ENCODE measurements around the gene POU4F3.
"Not testable (repeated sequence)": the region's sequence is repeated elsewhere in the genome, so short reads cannot be mapped to it uniquely, and the experiment has no call there.

POU4F3 gene

GRCh38 chr5:146338774-146339714, at the start of gene POU4F3:
Gene POU4F3 (plus strand): TSS chr5:146338839. CDS start chr5:146339113, 274 bp downstream.
- H3K4me3 ChIP-seq (ENCODE audit: low read depth, low read length): no peak within 1 kb of the TSS
- no peak for DNase-seq (ENCODE audit: low read depth)

GRCh38 chr5:146290318-146290717, 48.3 kb upstream of the POU4F3 start:
- H3K4me3 ChIP-seq (ENCODE audit: low read depth, low read length): no peak overlapping the region
- peak; percentile 1 for DNase-seq (ENCODE audit: low read depth)

- peak; percentile 1 for DNase-seq (ENCODE audit: low read depth)
- no peak overlapping the region for H3K4me3 ChIP-seq (ENCODE audit: low read depth, low read length)
Observed at GRCh38 chr5:146291421-146292074, 47.1 kb upstream of the POU4F3 start.

- no peak overlapping the region for H3K4me3 ChIP-seq (ENCODE audit: low read depth, low read length)
- no peak for DNase-seq (ENCODE audit: low read depth)
Observed at GRCh38 chr5:146296245-146296644, 42.4 kb upstream of the POU4F3 start.

- not testable (repeated sequence) for DNase-seq (ENCODE audit: low read depth); H3K4me3 ChIP-seq (ENCODE audit: low read depth, low read length)
Observed at GRCh38 chr5:146298920-146299319, 39.7 kb upstream of the POU4F3 start.

GRCh38 chr5:146301626-146302025, 37.0 kb upstream of the POU4F3 start:
- no peak overlapping the region for H3K4me3 ChIP-seq (ENCODE audit: low read depth, low read length)
- DNase-seq (ENCODE audit: low read depth): no peak

- H3K4me3 ChIP-seq (ENCODE audit: low read depth, low read length): no peak overlapping the region
- DNase-seq (ENCODE audit: low read depth): no peak
Observed at GRCh38 chr5:146302406-146302805, 36.2 kb upstream of the POU4F3 start.

- DNase-seq (ENCODE audit: low read depth): no peak
- H3K4me3 ChIP-seq (ENCODE audit: low read depth, low read length): no peak overlapping the region
Observed at GRCh38 chr5:146306838-146307237, 31.8 kb upstream of the POU4F3 start.

- DNase-seq (ENCODE audit: low read depth): no peak
- no peak overlapping the region for H3K4me3 ChIP-seq (ENCODE audit: low read depth, low read length)
Observed at GRCh38 chr5:146307796-146308195, 30.8 kb upstream of the POU4F3 start.

- no peak overlapping the region for H3K4me3 ChIP-seq (ENCODE audit: low read depth, low read length)
- DNase-seq (ENCODE audit: low read depth): no peak
Observed at GRCh38 chr5:146310540-146310939, 28.1 kb upstream of the POU4F3 start.

- no peak for DNase-seq (ENCODE audit: low read depth)
- H3K4me3 ChIP-seq (ENCODE audit: low read depth, low read length): no peak overlapping the region
Observed at GRCh38 chr5:146311278-146311677, 27.4 kb upstream of the POU4F3 start.

GRCh38 chr5:146313027-146313426, 25.6 kb upstream of the POU4F3 start:
- no peak for DNase-seq (ENCODE audit: low read depth)
- no peak overlapping the region for H3K4me3 ChIP-seq (ENCODE audit: low read depth, low read length)

GRCh38 chr5:146321571-146321970, 17.1 kb upstream of the POU4F3 start:
- no peak overlapping the region for H3K4me3 ChIP-seq (ENCODE audit: low read depth, low read length)
- no peak for DNase-seq (ENCODE audit: low read depth)

- no peak overlapping the region for H3K4me3 ChIP-seq (ENCODE audit: low read depth, low read length)
- DNase-seq (ENCODE audit: low read depth): no peak
Observed at GRCh38 chr5:146327257-146327870, 11.3 kb upstream of the POU4F3 start.

GRCh38 chr5:146327989-146328388, 10.7 kb upstream of the POU4F3 start:
- DNase-seq (ENCODE audit: low read depth): no peak
- H3K4me3 ChIP-seq (ENCODE audit: low read depth, low read length): no peak overlapping the region

GRCh38 chr5:146329697-146330096, 8.9 kb upstream of the POU4F3 start:
- DNase-seq (ENCODE audit: low read depth): no peak
- no peak overlapping the region for H3K4me3 ChIP-seq (ENCODE audit: low read depth, low read length)

GRCh38 chr5:146331423-146331822, 7.2 kb upstream of the POU4F3 start:
- no peak overlapping the region for H3K4me3 ChIP-seq (ENCODE audit: low read depth, low read length)
- no peak for DNase-seq (ENCODE audit: low read depth)

- DNase-seq (ENCODE audit: low read depth): no peak
- H3K4me3 ChIP-seq (ENCODE audit: low read depth, low read length): no peak overlapping the region
Observed at GRCh38 chr5:146334074-146334533, 4.5 kb upstream of the POU4F3 start.

- H3K4me3 ChIP-seq (ENCODE audit: low read depth, low read length): no peak overlapping the region
Observed at GRCh38 chr5:146336197-146336596, 2.4 kb upstream of the POU4F3 start.

GRCh38 chr5:146337264-146337904, 1.3 kb upstream of the POU4F3 start:
- H3K4me3 ChIP-seq (ENCODE audit: low read depth, low read length): no peak overlapping the region
- DNase-seq (ENCODE audit: low read depth): no peak

More at GRCh38 chr5:146336197-146336596, 2.4 kb upstream of the POU4F3 start:
- DNase-seq (ENCODE audit: low read depth): no peak

Measured in skeletal muscle cell (primary cell).